ENCODE data around the gene PCK1.

Gene PCK1

DNA sequence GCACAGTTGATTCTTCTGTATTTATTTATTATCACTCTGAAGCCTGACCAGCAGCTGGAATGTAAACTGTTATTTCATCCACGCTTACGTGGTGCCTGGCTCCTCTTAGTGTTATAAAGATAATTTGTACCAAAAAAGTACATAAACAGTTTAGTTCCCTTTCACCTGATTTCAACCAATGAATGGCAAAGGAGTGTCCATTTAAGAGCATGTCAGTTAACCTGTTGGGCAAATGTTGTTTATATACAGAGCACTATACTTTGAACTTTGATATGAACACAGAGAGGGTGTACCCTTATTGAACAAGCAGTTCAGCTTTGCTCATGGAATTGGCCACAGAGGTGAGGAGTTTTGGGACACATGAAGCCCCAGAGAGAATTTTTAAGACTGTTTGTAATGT, 28.8 kb upstream of the PCK1 start:
- peaks cover 44% of the 10 kb centered on the region for H3K9me3 Mint-ChIP-seq
- TF ChIP-seq, protein P1, sequence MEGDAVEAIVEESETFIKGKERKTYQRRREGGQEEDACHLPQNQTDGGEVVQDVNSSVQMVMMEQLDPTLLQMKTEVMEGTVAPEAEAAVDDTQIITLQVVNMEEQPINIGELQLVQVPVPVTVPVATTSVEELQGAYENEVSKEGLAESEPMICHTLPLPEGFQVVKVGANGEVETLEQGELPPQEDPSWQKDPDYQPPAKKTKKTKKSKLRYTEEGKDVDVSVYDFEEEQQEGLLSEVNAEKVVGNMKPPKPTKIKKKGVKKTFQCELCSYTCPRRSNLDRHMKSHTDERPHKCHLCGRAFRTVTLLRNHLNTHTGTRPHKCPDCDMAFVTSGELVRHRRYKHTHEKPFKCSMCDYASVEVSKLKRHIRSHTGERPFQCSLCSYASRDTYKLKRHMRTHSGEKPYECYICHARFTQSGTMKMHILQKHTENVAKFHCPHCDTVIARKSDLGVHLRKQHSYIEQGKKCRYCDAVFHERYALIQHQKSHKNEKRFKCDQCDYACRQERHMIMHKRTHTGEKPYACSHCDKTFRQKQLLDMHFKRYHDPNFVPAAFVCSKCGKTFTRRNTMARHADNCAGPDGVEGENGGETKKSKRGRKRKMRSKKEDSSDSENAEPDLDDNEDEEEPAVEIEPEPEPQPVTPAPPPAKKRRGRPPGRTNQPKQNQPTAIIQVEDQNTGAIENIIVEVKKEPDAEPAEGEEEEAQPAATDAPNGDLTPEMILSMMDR (IDR thresholded peaks at IDR 0.05), result no peak
- DNase-seq, result no peak
- peaks cover 11% of the 10 kb centered on the region for H3K36me3 Mint-ChIP-seq (ENCODE audit: low read depth)
- H3K27me3 Mint-ChIP-seq (ENCODE audit: low read depth, poor library complexity), result peaks cover 28% of the 10 kb centered on the region
- peaks cover 31% of the 10 kb centered on the region for H3K4me1 Mint-ChIP-seq
- H3K27ac Mint-ChIP-seq, result no peak overlapping the region
- no peak overlapping the region for H3K4me3 Mint-ChIP-seq

DNA sequence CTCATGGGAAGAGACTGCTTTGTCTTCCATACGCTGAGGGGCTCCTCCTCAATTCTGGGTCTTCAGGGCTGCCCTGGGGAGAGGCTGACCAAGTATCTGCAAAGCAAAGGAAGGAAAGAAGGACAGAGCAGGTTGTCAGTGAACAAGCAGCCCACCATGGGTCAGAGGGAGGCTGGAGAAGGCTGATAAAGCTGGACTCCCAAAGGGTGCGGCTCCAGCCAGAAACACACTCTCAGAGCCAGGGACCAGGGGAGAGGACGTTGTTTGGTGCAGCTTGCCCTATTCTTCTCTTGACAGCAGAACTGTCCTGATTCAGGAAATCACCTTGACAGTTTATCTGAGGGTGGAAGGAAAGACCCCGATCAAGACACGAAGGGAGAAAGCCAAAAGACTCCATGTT, 25.6 kb upstream of the PCK1 start:
- DNase-seq, result no peak
- Mint-ChIP-seq H3K4me1 (peaks cover 1% of the 10 kb centered on the region), H3K27ac (no peak overlapping the region), H3K27me3 (ENCODE audit: low read depth, poor library complexity) (peaks cover 44% of the 10 kb centered on the region), H3K9me3 (peaks cover 68% of the 10 kb centered on the region), H3K4me3 (no peak overlapping the region), H3K36me3 (ENCODE audit: low read depth) (peaks cover 15% of the 10 kb centered on the region)
- TF ChIP-seq, protein P1 (IDR thresholded peaks at IDR 0.05), result no peak

DNA sequence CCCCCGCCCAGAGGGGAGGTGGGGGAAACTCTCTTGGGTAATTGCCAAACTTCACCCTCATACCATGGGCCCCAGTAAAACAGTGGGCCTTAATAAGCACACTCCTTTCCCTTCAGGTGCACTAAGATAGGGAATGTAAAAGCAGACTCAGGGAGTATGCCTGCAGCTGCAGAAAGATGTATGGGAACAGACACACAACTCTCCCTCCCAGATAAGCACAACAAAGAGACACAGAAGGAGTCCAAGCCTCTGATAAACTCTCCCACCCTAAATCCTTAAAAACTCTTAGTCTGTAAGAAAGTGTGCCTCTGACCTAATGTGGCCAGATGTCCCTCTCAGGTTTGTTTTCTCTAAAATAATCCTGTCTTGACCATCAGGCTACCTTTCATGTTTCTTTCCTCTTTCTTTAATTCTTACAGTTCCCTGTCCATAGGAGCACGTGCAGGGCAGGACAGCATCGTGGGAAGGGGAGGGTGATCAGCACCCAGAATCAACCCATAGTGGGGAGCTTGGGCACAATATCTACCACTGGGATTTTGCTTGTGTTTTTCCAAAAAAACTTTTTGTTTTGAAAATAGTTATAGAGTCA, 24.7 kb upstream of the PCK1 start:
- DNase-seq, result no peak
- H3K27ac Mint-ChIP-seq, result no peak overlapping the region
- TF ChIP-seq, protein P1 (IDR thresholded peaks at IDR 0.05), result no peak
- H3K9me3 Mint-ChIP-seq, result peaks cover 68% of the 10 kb centered on the region
- H3K4me3 Mint-ChIP-seq, result no peak overlapping the region
- no peaks in the 10 kb centered on the region for H3K4me1 Mint-ChIP-seq
- peaks cover 48% of the 10 kb centered on the region for H3K27me3 Mint-ChIP-seq (ENCODE audit: low read depth, poor library complexity)
- H3K36me3 Mint-ChIP-seq (ENCODE audit: low read depth), result peaks cover 15% of the 10 kb centered on the region

DNA sequence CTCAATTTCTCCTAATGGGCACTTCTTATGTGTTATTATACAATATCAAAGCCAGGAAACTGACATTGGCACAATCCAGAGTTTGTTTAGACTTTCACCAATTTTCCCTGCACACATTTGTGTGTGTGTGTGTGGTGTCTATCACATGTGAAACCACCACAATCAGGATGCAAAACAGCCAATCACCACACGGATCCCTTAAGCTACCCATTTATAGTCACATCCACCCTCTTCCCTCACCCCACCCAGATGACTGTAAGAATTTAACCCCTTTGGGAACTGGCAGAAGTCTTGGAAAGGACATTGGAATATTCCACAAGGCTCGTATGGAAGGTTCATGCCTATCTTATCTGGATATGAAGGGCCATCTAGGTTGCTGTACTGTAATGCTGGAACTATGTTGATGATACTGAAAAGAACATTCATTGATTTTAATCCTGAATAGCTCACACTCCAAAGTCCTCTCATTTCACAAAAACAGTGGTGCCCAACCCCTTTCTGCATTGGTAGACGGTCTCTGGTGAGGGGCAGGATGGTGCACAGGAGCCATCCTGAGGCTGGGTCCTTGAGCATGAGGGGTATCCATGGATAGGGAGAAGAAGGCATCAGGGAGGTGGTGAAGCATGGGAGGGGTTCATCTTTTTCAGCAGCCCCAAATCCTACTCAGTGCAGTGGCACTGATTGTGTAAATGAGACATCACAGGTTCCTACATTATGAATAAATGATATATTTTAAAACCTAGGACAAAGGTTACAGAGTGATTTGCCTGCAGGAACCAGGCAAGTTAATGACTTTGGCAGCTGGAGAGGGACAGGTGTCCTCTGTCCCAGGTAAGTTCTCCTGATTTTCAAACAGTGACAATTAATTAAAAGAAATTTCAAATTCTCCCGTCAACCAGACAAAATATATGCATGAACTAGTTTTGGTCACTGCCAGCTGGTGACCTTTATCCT, 23.9 kb upstream of the PCK1 start:
- TF ChIP-seq, protein P1 (IDR thresholded peaks at IDR 0.05), result no peak

GRCh38 chr20:57537822-57538221, 23.1 kb upstream of the PCK1 start:
- H3K4me1 Mint-ChIP-seq, result no peaks in the 10 kb centered on the region
- TF ChIP-seq, protein P1 (IDR thresholded peaks at IDR 0.05), result no peak

More for the DNA sequence above, 23.9 kb upstream of the PCK1 start:
- Mint-ChIP-seq H3K4me1 (no peaks in the 10 kb centered on the region), H3K36me3 (ENCODE audit: low read depth) (peaks cover 15% of the 10 kb centered on the region), H3K9me3 (peaks cover 67% of the 10 kb centered on the region), H3K27ac (no peak overlapping the region), H3K4me3 (no peak overlapping the region), H3K27me3 (ENCODE audit: low read depth, poor library complexity) (peaks cover 45% of the 10 kb centered on the region)
- DNase-seq, result no peak

More at GRCh38 chr20:57537822-57538221, 23.1 kb upstream of the PCK1 start:
- H3K36me3 Mint-ChIP-seq (ENCODE audit: low read depth), result peaks cover 15% of the 10 kb centered on the region
- H3K9me3 Mint-ChIP-seq, result peaks cover 61% of the 10 kb centered on the region
- H3K27ac Mint-ChIP-seq, result no peak overlapping the region
- H3K27me3 Mint-ChIP-seq (ENCODE audit: low read depth, poor library complexity), result peaks cover 45% of the 10 kb centered on the region
- DNase-seq, result no peak
- no peak overlapping the region for H3K4me3 Mint-ChIP-seq
